Right kidney (tissue), 9 donors: ENCODE results near the gene ABCC6.
"Not testable (repeated sequence)": the region's sequence is repeated elsewhere in the genome, so short reads cannot be mapped to it uniquely, and the experiment has no call there.

Experiments
- DNase-seq: peaks from one replicate; pipeline ENCODE4 v3.0.0-alpha.2; 2016
- long read RNA-seq, 8 donors: transcript quantifications; one replicate each; lab custom pipeline, GENCODE V29; 2026

The ABCC6 gene
- long read RNA-seq, donor 1, full-length matches to known transcripts = 9 of 9 reads
- long read RNA-seq, donor 1, partial matches to known transcripts = 0 of 9 reads
- long read RNA-seq, donor 1, other reads (novel, unspliced or antisense) = 0 of 9 reads
- long read RNA-seq, donor 2, partial matches to known transcripts = 0 of 4 reads
- long read RNA-seq, donor 2, other reads (novel, unspliced or antisense) = 0 of 4 reads
- long read RNA-seq, donor 3, partial matches to known transcripts = 0 of 1 reads
- long read RNA-seq, donor 3, other reads (novel, unspliced or antisense) = 0 of 1 reads
- long read RNA-seq, donor 4, full-length matches to known transcripts = 5 of 5 reads
- long read RNA-seq, donor 4, partial matches to known transcripts = 0 of 5 reads
- long read RNA-seq, donor 4, other reads (novel, unspliced or antisense) = 0 of 5 reads
- long read RNA-seq, donor 5, transcript ABCC6-204 (2 exons, 714 nt) = major isoform, 7 of 7 reads
- long read RNA-seq, donor 5, partial matches to known transcripts = 0 of 7 reads
- long read RNA-seq, donor 5, other reads (novel, unspliced or antisense) = 0 of 7 reads
- long read RNA-seq, donor 6, full-length matches to known transcripts = 2 of 2 reads
- long read RNA-seq, donor 6, partial matches to known transcripts = 0 of 2 reads
- long read RNA-seq, donor 6, other reads (novel, unspliced or antisense) = 0 of 2 reads
- long read RNA-seq, donor 7 = 0 reads
- long read RNA-seq, donor 8, transcript ABCC6-204 (2 exons, 714 nt) = major isoform, 5 of 5 reads
- long read RNA-seq, donor 8, partial matches to known transcripts = 0 of 5 reads
- long read RNA-seq, donor 8, other reads (novel, unspliced or antisense) = 0 of 5 reads

DNA sequence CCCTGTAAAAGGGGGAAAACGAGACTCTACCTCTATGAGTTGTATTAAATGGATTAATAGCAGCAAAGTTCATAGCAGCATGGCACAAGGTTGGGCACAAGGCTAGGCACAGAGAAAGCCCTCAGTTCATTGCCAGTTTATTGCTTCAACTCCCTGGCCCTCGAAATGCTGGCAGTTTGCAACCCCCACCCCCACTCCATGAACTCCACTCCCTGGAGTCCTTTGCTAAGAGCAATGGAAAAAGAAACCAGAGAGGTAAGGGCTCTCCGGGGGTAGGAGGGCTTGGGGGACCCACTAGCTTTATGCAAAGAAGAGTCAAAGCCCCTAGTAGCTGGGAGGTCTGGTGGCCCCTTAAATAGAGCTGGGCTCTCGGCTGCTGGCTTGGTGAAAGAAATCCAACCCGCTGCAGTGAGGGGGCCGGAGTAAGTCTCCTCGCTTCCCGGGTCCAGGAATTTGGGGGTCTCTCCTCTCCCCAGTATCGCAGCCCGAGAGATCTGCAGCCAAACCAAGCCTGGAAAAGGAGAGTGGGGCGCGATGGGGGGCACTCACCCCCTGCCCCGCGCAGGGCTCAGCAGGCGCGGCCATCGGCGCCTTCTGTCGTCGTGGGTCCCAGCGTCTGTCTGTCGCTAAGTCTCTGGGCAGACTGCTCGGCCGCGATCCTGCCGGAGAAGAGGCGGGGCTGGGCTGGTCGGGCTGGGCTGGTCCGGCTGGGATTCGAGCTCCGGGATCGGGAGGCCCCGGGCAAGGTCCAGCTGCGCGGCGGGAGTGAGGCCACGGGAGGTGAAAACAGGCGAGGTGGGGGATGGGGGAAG lies at the start of gene ABCC6:
Gene ABCC6, minus strand, starts transcription at position 645 of the 812 bp plus-strand sequence. Its CDS starts 60 bp downstream, at position 585.
- DNase-seq = not testable (repeated sequence)

DNA sequence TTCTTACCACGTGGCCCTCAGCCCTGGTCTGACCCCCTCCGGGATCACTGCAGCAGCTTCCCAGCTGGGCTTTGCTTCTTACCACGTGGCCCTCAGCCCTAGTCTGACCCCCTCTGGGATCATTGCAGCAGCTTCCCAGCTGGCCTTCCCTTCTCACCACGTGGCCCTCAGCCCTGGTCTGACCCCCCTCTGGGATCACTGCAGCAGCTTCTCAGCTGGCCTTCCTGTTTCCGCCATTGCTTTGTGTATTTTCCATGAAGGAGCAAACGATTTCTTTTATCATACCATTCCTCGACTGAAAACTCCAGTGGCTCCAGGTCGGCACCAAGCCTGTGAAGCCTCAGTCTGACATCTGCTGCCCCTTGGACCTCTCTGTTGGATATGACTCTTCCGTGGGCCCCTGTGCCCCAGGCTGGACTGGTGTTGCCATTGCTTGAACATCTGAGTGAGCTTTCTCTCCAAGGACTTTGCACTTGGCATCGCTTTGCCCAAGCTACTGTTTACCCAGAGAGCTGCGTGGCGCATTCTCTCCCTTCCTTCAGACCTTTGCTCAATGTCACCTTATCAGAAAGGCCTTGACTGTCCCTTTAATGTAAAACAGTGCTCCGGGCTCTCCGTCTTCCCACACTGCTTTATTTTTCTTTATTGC lies 49.4 kb upstream of the ABCC6 start:
- DNase-seq = not testable (repeated sequence)

DNA sequence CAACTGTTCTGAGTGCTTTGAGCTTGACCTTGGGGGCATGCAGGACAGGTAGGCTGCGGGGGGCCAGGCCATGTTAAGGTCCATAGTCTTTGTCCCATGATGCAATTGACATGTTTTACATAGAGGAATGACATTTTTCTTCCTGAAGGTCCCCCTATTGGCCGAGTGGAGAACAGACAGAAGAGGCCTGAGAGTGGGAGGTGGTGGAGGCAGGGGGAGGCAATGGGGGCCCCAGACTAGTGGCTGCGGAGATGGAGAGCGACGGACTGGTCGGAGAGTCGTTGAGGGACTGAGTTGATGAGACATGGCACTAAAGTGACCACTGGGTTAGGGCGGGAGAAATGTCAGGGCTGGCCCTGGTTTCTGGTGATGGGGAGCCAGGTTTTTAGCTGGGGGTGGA lies 48.4 kb upstream of the ABCC6 start:
- DNase-seq = not testable (repeated sequence)

GRCh38 chr16:16268185-16268808 lies 45.0 kb upstream of the ABCC6 start:
- not testable (repeated sequence) for DNase-seq

- not testable (repeated sequence) for DNase-seq
These were observed 44.4 kb upstream of the ABCC6 start for GRCh38 chr16:16267708-16268107.

DNA sequence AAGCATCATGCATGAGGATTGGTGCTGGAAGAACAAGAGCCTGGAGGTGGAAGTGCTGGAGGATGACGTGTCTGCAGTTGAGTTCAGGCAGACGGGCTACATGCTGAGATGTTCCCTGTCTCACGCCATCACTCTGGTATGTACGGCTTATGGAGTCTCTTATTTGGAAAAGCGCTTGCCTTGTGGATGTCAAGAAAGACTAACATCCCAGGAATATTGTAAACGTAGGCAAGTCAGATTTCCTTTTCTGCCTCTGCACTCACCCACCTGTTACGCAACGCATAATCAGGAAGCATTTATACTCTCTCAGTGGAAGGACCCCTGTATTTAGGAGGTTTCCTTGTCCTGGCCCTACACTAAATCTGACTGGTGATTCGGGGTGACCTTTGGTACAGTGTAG lies 41.8 kb upstream of the ABCC6 start:
- DNase-seq = not testable (repeated sequence)

DNA sequence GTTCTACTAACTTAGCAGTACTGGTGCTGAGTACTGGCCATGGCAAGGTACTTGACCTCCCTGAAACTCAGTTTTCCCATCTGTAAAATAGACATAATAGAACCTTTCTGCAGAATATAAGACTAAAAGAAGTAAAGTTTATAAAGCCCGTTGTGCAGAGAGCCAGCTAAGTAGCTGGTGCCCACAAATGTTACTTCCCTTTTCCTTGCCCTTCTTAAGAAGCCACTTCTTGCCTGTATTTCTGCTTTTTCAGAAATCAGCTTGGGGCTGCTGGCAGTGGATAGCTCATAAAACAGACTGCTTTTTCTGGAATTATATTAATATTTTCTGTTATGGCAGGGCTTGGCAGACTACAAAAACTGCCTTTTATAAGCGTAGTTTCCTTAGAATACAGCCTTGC lies 40.7 kb upstream of the ABCC6 start:
- not testable (repeated sequence) for DNase-seq

DNA sequence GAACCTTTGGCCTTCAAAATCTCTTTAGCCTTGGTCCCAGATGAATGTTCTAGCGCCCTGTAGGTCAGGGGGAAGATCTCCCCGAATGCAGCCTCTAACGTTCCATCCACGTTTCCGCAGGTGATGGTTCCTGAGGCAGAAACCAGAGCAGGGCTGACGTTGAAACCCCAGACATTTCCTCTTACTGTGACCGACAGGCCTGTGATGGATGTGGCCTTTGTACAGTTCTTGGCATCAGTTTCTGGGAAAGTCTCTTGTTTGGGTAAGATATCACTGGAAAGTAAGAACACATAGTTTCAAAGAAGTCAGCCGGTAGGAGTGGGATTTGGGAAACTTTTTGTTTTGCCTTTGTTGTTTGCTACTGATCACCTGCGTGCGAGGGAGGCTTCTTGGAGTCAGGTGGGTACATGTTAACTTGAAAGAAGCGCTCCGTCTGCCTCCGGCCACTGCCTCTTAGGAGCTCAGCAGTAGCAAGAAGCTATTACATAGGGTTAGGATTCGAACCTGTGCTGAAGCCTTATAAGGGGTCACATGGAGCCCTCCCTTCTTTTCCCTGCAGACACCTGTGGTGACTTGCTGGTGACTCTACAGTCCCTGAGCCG lies 39.8 kb upstream of the ABCC6 start:
- DNase-seq = not testable (repeated sequence)

DNA sequence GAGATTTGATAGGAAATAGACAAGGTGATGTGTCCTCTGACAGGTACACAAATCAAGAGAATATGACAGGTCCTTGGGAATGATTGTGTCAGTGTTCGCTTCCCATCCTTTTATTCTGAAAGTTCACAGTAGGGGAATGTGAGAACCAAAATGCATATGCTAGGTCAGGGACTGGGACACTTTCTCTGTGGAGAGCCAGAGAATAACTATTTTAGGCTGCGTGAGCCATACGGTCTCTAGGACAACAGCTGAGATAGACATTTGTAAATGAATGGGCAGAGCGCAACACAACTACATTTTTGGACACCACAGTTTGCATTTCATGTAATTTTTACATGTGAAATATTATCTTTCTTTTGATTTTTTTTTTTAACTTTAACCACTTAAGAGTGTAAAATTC lies 36.7 kb upstream of the ABCC6 start:
- not testable (repeated sequence) for DNase-seq

- not testable (repeated sequence) for DNase-seq
These were observed 35.5 kb upstream of the ABCC6 start for GRCh38 chr16:16258822-16259221.

GRCh38 chr16:16257301-16257923 lies 34.1 kb upstream of the ABCC6 start:
- not testable (repeated sequence) for DNase-seq

GRCh38 chr16:16252377-16252776 lies 29.1 kb upstream of the ABCC6 start:
- not testable (repeated sequence) for DNase-seq

DNA sequence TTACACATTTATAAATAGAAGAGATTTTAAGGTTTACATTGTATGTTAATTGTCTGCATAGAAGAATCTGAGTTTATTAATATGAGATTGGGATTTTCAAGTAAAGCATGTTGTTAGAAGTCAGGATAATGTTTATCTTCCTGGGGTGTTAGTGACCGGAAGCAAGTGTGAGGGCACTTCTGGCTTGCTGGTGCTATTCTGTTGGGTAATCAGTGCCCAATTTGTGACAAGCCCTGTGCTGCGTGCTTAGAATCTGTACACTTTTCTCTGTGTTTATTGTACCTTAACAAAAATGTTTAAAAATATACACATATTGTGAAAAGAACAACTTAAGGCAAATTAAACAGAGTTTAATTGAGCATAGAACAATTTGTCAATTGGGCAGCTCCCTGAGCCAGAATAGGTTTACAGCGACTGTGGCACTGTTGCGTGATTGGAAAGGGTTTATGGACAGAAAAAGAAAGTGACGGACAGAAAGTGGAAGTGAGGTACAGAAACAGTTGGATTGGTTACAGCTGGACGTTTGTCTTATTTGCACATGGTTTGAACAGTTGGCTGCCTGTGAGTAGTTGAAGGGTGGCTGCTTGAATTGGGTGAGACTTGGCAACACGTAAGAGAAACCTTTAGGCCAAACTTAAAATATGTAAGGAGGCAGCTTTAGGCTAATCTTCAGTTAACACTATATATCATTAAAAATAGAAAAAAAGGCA lies 26.5 kb upstream of the ABCC6 start:
- not testable (repeated sequence) for DNase-seq

DNA sequence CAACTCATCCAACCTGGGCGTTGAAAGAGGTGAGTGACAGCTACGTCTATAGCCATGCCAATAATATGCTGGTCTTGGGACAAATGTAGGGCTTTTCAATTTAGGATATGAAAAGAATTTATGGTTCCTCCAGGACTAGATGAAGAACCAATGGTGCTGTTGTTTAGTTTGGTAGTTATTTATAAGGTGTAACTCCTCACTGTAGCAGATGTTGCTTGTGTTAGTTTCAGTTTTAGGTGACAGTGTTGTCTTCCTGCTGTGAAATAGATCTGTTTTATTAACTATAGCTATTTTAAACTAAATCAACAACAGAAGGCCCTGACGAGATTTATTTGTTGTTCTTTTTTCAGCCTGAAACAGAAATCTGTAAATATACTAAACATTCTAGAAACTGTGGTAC lies 24.1 kb upstream of the ABCC6 start:
- not testable (repeated sequence) for DNase-seq

GRCh38 chr16:16246578-16247262 lies 23.4 kb upstream of the ABCC6 start:
- not testable (repeated sequence) for DNase-seq

GRCh38 chr16:16243886-16244285 lies 20.6 kb upstream of the ABCC6 start:
- DNase-seq = not testable (repeated sequence)

DNA sequence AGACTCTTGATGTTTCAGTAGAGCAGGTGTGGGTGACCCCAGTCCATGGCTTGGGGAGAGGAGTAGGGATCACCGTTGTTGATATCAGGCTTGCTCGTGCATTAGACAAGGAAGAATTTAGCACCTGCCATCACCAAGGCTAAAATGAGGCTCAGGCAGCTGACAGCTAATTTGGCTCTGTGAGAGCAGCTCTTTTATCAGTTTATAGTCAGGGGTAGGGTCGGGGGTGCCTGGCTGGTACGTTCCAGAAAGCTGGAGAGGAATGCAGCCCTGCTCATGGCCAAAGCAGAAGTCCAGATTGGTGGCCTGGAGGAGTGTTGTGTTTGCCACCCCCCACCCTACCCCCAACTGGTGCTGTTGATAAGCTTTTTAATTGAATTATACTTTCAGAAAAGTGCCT lies 17.4 kb upstream of the ABCC6 start:
- DNase-seq = not testable (repeated sequence)

DNA sequence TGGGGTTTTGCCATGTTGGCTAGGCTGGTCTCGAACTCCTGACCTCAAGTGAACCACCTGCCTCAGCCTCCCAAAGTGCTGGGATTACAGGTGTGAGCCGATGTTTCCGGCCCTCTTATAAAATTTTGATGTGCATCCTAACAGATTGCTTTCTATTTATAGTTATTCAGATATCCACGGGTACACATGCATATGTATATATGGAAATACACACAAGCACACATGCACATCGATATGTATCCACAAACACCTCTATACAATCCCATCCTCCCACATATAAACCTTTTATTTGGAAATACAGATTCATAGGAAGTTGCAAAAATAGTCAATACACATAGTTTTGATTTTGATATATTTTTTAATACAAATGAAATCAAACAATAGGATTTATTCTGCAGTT lies 14.4 kb upstream of the ABCC6 start:
- not testable (repeated sequence) for DNase-seq

GRCh38 chr16:16237071-16237470 lies 13.8 kb upstream of the ABCC6 start:
- not testable (repeated sequence) for DNase-seq
